ENCODE results near the gene TCERG1. TPM values are rescaled to one million over a fixed set of nuclear protein-coding genes. Genes with fewer than 3 reads are reported as not detected.

TCERG1 gene
- total RNA-seq, 1 experiment from 2014 or later, result 112 TPM

DNA sequence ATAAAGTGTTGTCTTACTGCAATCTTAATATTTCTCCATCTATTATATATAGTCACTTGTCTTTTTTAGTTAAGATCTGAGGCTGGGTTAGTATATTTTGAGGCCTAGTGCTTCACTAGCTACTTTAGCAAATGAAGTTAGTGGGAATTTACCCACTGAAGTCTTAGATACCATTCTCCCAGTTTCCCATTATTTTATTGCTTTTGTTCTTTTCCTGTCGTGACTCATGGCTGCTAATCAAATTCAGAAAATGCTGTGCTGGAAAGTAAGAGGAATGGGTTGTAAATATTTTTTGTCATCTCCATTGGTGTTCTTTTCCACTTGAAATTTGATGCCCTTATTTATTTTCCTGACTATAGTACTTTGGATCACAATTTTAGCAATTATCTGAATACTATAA, 14.2 kb downstream of the TCERG1 start:
- no peak overlapping the region for H3T11ph ChIP-seq (ENCODE audit: low read length)
- WGBS (ENCODE audit: extremely low coverage, insufficient read length, low lambda C conversion rate), result no CpG with 5 or more reads among the region's 1 CpG
- no peaks in the 10 kb centered on the region for H3K4me1 Mint-ChIP-seq

More for the DNA sequence above, 14.2 kb downstream of the TCERG1 start:
- Histone ChIP-seq H3K79me1 (ENCODE audit: insufficient read depth, low read depth, low read length, poor library complexity, severe bottlenecking) (no peaks in the 10 kb centered on the region), H3K9ac (ENCODE audit: extremely low read depth, insufficient read length, low read length) (no peak overlapping the region), H2AK5ac (ENCODE audit: insufficient read length, low read length) (no peak overlapping the region), H3K27ac (ENCODE audit: insufficient read length, low read depth, low read length) (no peak overlapping the region), H4K20me1 (ENCODE audit: control insufficient read depth, insufficient read depth, insufficient read length) (no peaks in the 10 kb centered on the region), H4K5ac (ENCODE audit: insufficient read length, low read depth, low read length) (no peak overlapping the region), H3K4me1 (ENCODE audit: insufficient read depth, low read length) (no peaks in the 10 kb centered on the region), H3K23me2 (ENCODE audit: insufficient read length, low read depth, low read length, poor library complexity, severe bottlenecking) (no peaks in the 10 kb centered on the region), H3K56ac (ENCODE audit: insufficient read length, low read depth, low read length) (no peak overlapping the region), H3K79me2 (ENCODE audit: insufficient read depth, low read length) (peaks cover 6% of the 10 kb centered on the region), H4K8ac (replicated peaks; ENCODE audit: insufficient read length, low read depth, low read length) (no peak overlapping the region), H2BK20ac (ENCODE audit: low read depth, low read length, poor library complexity, severe bottlenecking) (no peak overlapping the region), H3K18ac (ENCODE audit: insufficient read length, low read depth, low read length) (no peak overlapping the region), H3K4ac (ENCODE audit: low read depth, low read length) (no peak overlapping the region), H2BK120ac (ENCODE audit: low read depth, low read length, poor library complexity, severe bottlenecking) (no peak overlapping the region), H2BK12ac (ENCODE audit: insufficient read length, low read depth, low read length) (no peak overlapping the region), H2BK5ac (ENCODE audit: insufficient read length, low read length) (no peak overlapping the region), H2AFZ (ENCODE audit: low read length) (no peak overlapping the region), H4K91ac (ENCODE audit: insufficient read length, low read depth, low read length) (no peak overlapping the region), H3K23ac (ENCODE audit: insufficient read length, low read depth, low read length) (no peak overlapping the region), H3K27me3 (ENCODE audit: insufficient read depth, low read length) (no peaks in the 10 kb centered on the region), H3K4me2 (ENCODE audit: insufficient read depth, insufficient read length, low read length) (no peak overlapping the region), H2BK15ac (ENCODE audit: low read depth, low read length) (no peak overlapping the region), H3K14ac (ENCODE audit: insufficient read depth, low read length) (no peak overlapping the region), H3K9me3 (ENCODE audit: control insufficient read depth, low read depth, low read length) (no peaks in the 10 kb centered on the region)
- TF ChIP-seq CTCF (conservative IDR thresholded peaks at IDR 0.05), result no peak
- no peak for DNase-seq
- Mint-ChIP-seq H3K9me3 (no peaks in the 10 kb centered on the region), H3K27me3 (ENCODE audit: low read depth) (no peaks in the 10 kb centered on the region), H3K36me3 (ENCODE audit: insufficient read depth in 1 of 3, low read depth in 3 of 3) (peaks cover 28 to 75% (median 73%) of the 10 kb centered on the region in 3 experiments; a peak in 6 of 7 replicates), H3K27ac (no peak overlapping the region), H3K4me3 (no peak overlapping the region)
